Neural progenitor cell (in vitro differentiated cells): Measurements from ENCODE around the gene SH2D1B. TPM values are rescaled to one million over a fixed set of nuclear protein-coding genes. Genes with fewer than 3 reads are reported as not detected.

Source experiments
- DNase-seq: peaks from one replicate; pipeline ENCODE4 v3.0.0-alpha.2; 2016; ENCODE audit warnings: low spot score
- H2AFZ ChIP-seq: fragments of 200-600 bp; sonication (generic); replicated peaks from 2 replicates; pipeline ENCODE4 v1.6.1; 2016; ENCODE audit warnings: antibody characterized with exemption
- H3F3A ChIP-seq: fragments of 200-600 bp; sonication (generic); 2 replicates; pipeline ENCODE4 v1.6.1; 2016; ENCODE audit warnings: antibody characterized with exemption, low read depth
- H3K27ac ChIP-seq: fragments of 200-600 bp; sonication (generic); 2 replicates; pipeline ENCODE4 v1.5.1; 2016; ENCODE audit warnings: mild to moderate bottlenecking
- H3K27me3 ChIP-seq: fragments of 200-600 bp; sonication (generic); 2 replicates; pipeline ENCODE4 v1.6.1; 2016; ENCODE audit warnings: mild to moderate bottlenecking, moderate library complexity
- H3K36me3 ChIP-seq: fragments of 200-600 bp; sonication (generic); 2 replicates; pipeline ENCODE4 v1.5.1; 2016
- H3K4me1 ChIP-seq: fragments of 200-600 bp; sonication (generic); 2 replicates; pipeline ENCODE4 v1.6.1; 2016; ENCODE audit warnings: mixed run types
- H3K4me2 ChIP-seq: fragments of 200-600 bp; sonication (generic); 2 replicates; pipeline ENCODE4 v1.6.1; 2016
- H3K4me3 ChIP-seq: fragments of 200-600 bp; sonication (generic); 2 replicates; pipeline ENCODE4 v1.5.1; 2016
- H3K79me2 ChIP-seq: fragments of 200-600 bp; sonication (generic); 2 replicates; pipeline ENCODE4 v1.6.1; 2016; ENCODE audit warnings: low read depth
- H3K9ac ChIP-seq: fragments of 200-600 bp; sonication (generic); 2 replicates; pipeline ENCODE4 v1.6.1; 2016
- H3K9me3 ChIP-seq: fragments of 200-600 bp; sonication (generic); 2 replicates; pipeline ENCODE4 v1.5.1; 2016; ENCODE audit warnings: low read depth
- H4K20me1 ChIP-seq: fragments of 200-600 bp; sonication (generic); 2 replicates; pipeline ENCODE4 v1.6.1; 2016; ENCODE audit warnings: low read depth
- H3K27ac Mint-ChIP-seq: 3 replicates; pipeline ENCODE4 v1.8.0; 2021; ENCODE audit warnings: mixed read lengths
- H3K27me3 Mint-ChIP-seq: 2 replicates; pipeline ENCODE4 v1.8.0; 2022; ENCODE audit warnings: low read depth, mild to moderate bottlenecking, inconsistent platforms, moderate library complexity, mixed read lengths; ENCODE audit not compliant: insufficient read depth
- H3K36me3 Mint-ChIP-seq: 3 replicates; pipeline ENCODE4 v1.8.0; 2021; ENCODE audit warnings: mixed read lengths
- H3K4me1 Mint-ChIP-seq: 3 replicates; pipeline ENCODE4 v1.8.0; 2021; ENCODE audit warnings: mixed read lengths
- H3K4me3 Mint-ChIP-seq: 3 replicates; pipeline ENCODE4 v1.8.0; 2021; ENCODE audit warnings: mild to moderate bottlenecking, moderate library complexity, mixed read lengths
- H3K9me3 Mint-ChIP-seq: 3 replicates; pipeline ENCODE4 v1.8.0; 2020; ENCODE audit warnings: mixed read lengths
- EZH2 ChIP-seq: fragments of 200-600 bp; sonication (generic); IDR thresholded peaks from 2 replicates; pipeline ENCODE4 v1.6.1; 2017; ENCODE audit warnings: antibody characterized with exemption, mild to moderate bottlenecking, moderate library complexity
- EZH2phosphoT487 ChIP-seq: fragments of 200-600 bp; sonication (generic); IDR thresholded peaks from 2 replicates; pipeline ENCODE4 v1.6.1; 2017; ENCODE audit warnings: antibody characterized with exemption
- total RNA-seq: library from RNA; depleted of rRNA; stranded (reverse); fragments of >200 nt; gene quantifications from 2 replicates; pipeline ENCODE4 v1.2.3, GENCODE V29; 2015; ENCODE audit warnings: low replicate concordance
- TF ChIP-seq, protein P1 (sequence below): fragments of 200-600 bp; sonication (generic); IDR thresholded peaks from 2 replicates; pipeline ENCODE4 v1.5.1; 2017; ENCODE audit warnings: antibody characterized with exemption, mild to moderate bottlenecking

The SH2D1B gene
- total RNA-seq, 1 donor from 2014 or later, result not detected

DNA sequence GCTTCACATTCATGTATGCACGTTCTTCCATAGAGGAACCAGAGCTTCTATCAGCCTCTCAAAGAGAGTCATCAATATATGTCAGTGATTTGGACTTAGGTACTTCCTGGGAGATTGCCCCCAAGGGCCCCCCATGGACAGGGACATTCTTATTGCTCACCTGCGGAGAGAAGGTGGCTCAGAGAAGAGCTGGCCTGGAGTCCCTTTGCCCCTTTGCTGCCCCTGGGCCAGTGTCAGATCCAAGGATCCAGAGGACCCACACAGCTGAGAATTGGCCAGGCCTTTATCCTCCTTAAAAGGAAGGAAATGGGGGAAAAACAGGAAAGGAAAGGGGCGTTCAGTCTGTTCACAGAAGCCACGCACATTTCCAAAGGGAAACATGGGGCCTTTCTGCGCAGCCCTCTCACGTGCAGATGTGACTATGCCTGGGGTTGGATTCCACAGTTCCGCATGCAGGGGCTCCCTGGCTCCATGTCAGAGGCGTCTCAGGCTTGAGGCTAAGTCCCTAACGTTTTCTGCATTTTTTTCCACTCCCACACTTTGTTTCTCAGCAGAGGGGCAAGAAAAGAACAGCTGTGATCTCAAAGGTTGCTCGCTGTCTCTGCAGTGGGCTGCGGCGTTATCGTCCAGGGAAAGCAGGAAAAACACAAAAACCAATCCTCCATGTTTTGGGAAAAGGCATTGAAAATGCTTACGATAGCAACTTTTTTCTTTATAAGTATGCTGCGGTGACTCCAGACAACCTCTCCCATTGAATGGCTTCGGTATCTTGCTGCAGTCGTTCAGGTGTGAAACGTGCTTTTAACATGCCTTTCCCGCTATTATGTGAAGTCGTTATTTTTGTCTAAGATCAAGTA, 24.5 kb downstream of the SH2D1B start:
- peaks cover 90% of the 10 kb centered on the region for H3K4me1 Mint-ChIP-seq
- H3K27ac Mint-ChIP-seq, result peak overlapping the region; percentile 94
- no peak overlapping the region for H3K4me3 ChIP-seq
- H4K20me1 ChIP-seq, result no peaks in the 10 kb centered on the region
- peaks cover 9% of the 10 kb centered on the region for H3K27me3 Mint-ChIP-seq
- H3K4me1 ChIP-seq, result peaks cover 67% of the 10 kb centered on the region
- no peaks in the 10 kb centered on the region for H3K79me2 ChIP-seq
- no peaks in the 10 kb centered on the region for H3K9me3 Mint-ChIP-seq
- TF ChIP-seq EZH2, result no peak
- no peak for TF ChIP-seq EZH2phosphoT487
- TF ChIP-seq, protein P1, sequence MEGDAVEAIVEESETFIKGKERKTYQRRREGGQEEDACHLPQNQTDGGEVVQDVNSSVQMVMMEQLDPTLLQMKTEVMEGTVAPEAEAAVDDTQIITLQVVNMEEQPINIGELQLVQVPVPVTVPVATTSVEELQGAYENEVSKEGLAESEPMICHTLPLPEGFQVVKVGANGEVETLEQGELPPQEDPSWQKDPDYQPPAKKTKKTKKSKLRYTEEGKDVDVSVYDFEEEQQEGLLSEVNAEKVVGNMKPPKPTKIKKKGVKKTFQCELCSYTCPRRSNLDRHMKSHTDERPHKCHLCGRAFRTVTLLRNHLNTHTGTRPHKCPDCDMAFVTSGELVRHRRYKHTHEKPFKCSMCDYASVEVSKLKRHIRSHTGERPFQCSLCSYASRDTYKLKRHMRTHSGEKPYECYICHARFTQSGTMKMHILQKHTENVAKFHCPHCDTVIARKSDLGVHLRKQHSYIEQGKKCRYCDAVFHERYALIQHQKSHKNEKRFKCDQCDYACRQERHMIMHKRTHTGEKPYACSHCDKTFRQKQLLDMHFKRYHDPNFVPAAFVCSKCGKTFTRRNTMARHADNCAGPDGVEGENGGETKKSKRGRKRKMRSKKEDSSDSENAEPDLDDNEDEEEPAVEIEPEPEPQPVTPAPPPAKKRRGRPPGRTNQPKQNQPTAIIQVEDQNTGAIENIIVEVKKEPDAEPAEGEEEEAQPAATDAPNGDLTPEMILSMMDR, result no peak
- H3F3A ChIP-seq, result peaks cover 48% of the 10 kb centered on the region
- H3K9me3 ChIP-seq, result no peaks in the 10 kb centered on the region
- H3K27me3 ChIP-seq, result no peaks in the 10 kb centered on the region
- no peak overlapping the region for H2AFZ ChIP-seq
- peak; percentile 20 for DNase-seq
- peak overlapping the region; percentile 33 for H3K4me3 Mint-ChIP-seq
- H3K36me3 Mint-ChIP-seq, result peaks cover 19% of the 10 kb centered on the region
- no peaks in the 10 kb centered on the region for H3K36me3 ChIP-seq
- no peak overlapping the region for H3K4me2 ChIP-seq
- peak overlapping the region; percentile 38 for H3K27ac ChIP-seq
- H3K9ac ChIP-seq, result no peak overlapping the region

DNA sequence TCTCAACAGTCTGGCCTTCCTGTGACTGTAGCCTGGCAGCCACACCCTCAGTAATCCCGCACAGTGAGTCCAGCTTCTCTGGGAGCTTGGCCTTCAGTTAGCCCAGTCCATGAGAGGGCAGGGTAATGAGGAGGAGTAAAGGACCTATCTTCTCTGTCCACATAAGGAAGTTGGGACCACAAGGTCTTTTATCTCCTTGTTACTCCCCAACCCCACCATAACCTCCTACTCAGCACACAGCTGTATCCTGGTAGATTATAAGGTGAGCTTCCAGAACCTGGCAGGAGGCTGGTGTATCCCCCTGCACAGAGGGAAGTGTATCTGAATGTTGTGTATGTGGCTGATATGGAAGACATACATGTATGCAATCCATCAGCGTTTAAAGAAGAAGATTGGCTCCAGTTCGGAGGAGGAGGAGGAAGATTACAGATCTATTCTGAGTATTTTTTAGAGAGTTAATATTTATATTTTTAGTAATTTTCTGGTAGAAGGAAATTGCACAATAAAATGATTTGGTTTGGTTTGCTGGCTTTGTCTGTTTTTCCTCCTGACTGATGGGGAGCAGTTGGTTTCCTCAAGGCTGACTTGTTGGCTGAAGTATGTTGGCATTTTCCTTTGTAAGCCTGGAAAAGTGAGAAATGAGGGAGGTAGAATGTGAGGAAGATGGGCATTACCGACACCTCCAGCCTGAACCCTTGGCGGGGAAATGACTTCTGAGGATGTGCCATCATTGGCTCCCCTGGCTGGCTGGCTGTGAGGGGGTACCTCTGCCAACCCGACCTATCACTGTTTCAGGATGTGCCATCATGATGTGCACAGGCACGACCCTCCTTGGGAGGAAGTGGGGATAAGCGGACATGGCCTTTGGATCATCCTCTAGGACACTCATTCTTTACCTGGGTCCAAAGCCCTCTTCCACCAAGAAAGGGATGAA, 25.4 kb downstream of the SH2D1B start:
- TF ChIP-seq EZH2phosphoT487, result no peak
- TF ChIP-seq EZH2, result no peak
- TF ChIP-seq, protein P1, result no peak
- no peak for DNase-seq
- no peak overlapping the region for H3K4me2 ChIP-seq

DNA sequence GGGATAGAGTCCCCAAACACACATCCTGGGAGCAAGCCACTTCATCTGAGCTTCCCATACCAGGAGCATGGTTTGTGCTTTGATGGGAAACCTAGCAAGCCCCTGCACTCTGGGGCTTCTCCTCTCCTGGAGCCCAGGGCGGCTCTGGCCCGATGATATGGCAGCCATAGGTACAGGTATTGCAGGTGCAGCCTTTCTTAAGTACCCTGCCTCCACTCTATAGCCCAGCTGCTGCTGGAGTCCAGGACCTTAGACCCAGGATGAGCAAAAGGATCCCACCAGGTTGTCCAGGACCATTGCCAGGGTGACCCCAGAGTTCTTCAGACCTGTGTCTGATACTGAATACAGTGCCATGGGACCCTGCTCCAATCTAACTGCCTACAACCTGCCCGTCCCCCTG, 26.2 kb downstream of the SH2D1B start:
- Histone ChIP-seq H3K27ac (no peak overlapping the region), H3K79me2 (no peaks in the 10 kb centered on the region), H3K4me3 (no peak overlapping the region), H3K27me3 (no peaks in the 10 kb centered on the region), H3K4me1 (peaks cover 55% of the 10 kb centered on the region), H3K9ac (no peak overlapping the region), H4K20me1 (no peaks in the 10 kb centered on the region), H2AFZ (no peak overlapping the region), H3K4me2 (no peak overlapping the region), H3K36me3 (no peaks in the 10 kb centered on the region), H3K9me3 (no peaks in the 10 kb centered on the region), H3F3A (peaks cover 31% of the 10 kb centered on the region)
- Mint-ChIP-seq H3K27me3 (peaks cover 7% of the 10 kb centered on the region), H3K4me3 (no peak overlapping the region), H3K27ac (peak overlapping the region; percentile 93), H3K36me3 (peaks cover 24% of the 10 kb centered on the region), H3K4me1 (peaks cover 74% of the 10 kb centered on the region), H3K9me3 (no peaks in the 10 kb centered on the region)
- TF ChIP-seq EZH2phosphoT487, result no peak
- TF ChIP-seq, protein P1, result no peak
- no peak for TF ChIP-seq EZH2
- DNase-seq, result no peak

More for the DNA sequence above, 25.4 kb downstream of the SH2D1B start:
- Histone ChIP-seq H3K4me3 (no peak overlapping the region), H3F3A (peaks cover 39% of the 10 kb centered on the region), H3K27ac (no peak overlapping the region), H3K9ac (no peak overlapping the region), H3K79me2 (no peaks in the 10 kb centered on the region), H3K36me3 (no peaks in the 10 kb centered on the region), H4K20me1 (no peaks in the 10 kb centered on the region), H2AFZ (no peak overlapping the region), H3K4me1 (peaks cover 59% of the 10 kb centered on the region), H3K27me3 (no peaks in the 10 kb centered on the region), H3K9me3 (no peaks in the 10 kb centered on the region)
- Mint-ChIP-seq H3K36me3 (peaks cover 21% of the 10 kb centered on the region), H3K4me1 (peaks cover 83% of the 10 kb centered on the region), H3K9me3 (no peaks in the 10 kb centered on the region), H3K27me3 (peaks cover 7% of the 10 kb centered on the region), H3K27ac (peak overlapping the region; percentile 94), H3K4me3 (no peak overlapping the region)
